ENCODE data around the gene KLK12. TPM values are rescaled to one million over a fixed set of nuclear protein-coding genes. Genes with fewer than 3 reads are reported as not detected.

The KLK12 gene
- total RNA-seq, 4 donors from 2014 or later: not detected

DNA sequence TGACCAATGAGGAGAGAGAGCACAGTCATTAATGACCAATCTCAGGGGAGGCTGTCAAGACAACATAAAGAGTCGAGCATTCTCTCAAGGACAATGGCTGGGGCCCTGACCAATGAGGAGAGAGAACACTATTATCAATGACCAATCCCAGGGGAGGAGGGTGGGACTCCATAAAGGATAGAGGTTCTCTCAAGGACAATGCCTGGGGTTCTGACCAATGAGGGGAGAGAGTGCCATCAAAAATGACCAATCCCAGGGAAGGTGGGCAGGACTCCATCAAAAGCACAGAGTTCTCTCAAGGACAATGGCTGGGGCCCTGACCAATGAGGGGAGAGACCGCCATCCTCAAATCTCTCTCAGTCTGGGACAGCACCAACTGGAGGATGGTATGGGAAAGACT is 5.1 kb downstream of the KLK12 start:
- Histone ChIP-seq H3K36me3 (no peaks in the 10 kb centered on the region), H3K4me3 (no peak overlapping the region), H3K27me3 (peaks cover 0 to 77% (median 7%) of the 10 kb centered on the region in 4 donors), H3K9me3 (no peaks in the 10 kb centered on the region), H3K4me1 (no peaks in the 10 kb centered on the region), H3K27ac (replicated peaks in 1 of 4) (no peak overlapping the region)
- intact Hi-C loops (cut with DNase I): no loop called here
- DNase-seq (ENCODE audit: extremely low spot score): no peak
- TF ChIP-seq POLR2AphosphoS5 (IDR thresholded peaks at IDR 0.05) (no peak), CTCF (IDR thresholded peaks at IDR 0.05) (no peak), POLR2A (IDR thresholded peaks at IDR 0.05; ENCODE audit: low read depth) (no peak), EP300 (IDR thresholded peaks at IDR 0.05) (no peak)
- WGBS: 93% methylated on average over 2 of the region's 2 CpGs

DNA sequence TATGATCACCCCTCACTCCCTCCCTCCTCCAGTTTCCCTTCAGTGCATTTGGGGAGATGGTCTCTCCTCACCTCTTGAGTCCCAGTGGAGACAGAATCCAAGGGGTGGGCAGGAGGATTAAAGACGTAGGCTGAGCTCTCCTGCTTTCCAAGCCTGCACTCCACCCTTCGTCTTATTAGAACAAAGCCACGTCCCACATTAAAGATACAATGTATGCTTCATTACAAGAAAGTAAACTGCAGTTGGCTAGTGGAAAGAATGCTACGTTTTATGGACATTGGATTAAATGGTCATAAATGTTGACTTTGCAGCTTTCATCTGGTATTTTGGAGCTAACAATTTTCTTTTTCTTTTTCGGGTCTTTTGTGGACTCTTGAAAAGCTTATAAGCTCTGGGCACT is 6.9 kb downstream of the KLK12 start:
- no peak overlapping the region for H3K27ac ChIP-seq (replicated peaks in 1 of 4)
- H3K9me3 ChIP-seq: no peaks in the 10 kb centered on the region
- no peak for TF ChIP-seq CTCF (IDR thresholded peaks at IDR 0.05)
- no peak for TF ChIP-seq EP300 (IDR thresholded peaks at IDR 0.05)
- no peak for TF ChIP-seq POLR2A (IDR thresholded peaks at IDR 0.05; ENCODE audit: low read depth)
- TF ChIP-seq POLR2AphosphoS5 (IDR thresholded peaks at IDR 0.05): no peak
- no peak overlapping the region for H3K4me3 ChIP-seq
- intact Hi-C loops (cut with DNase I): no loop called here
- H3K4me1 ChIP-seq: no peaks in the 10 kb centered on the region
- WGBS: 56% methylated on average over 5 of the region's 5 CpGs
- no peak for DNase-seq (ENCODE audit: extremely low spot score)
- H3K27me3 ChIP-seq: peaks cover 0 to 81% (median 10%) of the 10 kb centered on the region in 4 donors
- no peaks in the 10 kb centered on the region for H3K36me3 ChIP-seq

DNA sequence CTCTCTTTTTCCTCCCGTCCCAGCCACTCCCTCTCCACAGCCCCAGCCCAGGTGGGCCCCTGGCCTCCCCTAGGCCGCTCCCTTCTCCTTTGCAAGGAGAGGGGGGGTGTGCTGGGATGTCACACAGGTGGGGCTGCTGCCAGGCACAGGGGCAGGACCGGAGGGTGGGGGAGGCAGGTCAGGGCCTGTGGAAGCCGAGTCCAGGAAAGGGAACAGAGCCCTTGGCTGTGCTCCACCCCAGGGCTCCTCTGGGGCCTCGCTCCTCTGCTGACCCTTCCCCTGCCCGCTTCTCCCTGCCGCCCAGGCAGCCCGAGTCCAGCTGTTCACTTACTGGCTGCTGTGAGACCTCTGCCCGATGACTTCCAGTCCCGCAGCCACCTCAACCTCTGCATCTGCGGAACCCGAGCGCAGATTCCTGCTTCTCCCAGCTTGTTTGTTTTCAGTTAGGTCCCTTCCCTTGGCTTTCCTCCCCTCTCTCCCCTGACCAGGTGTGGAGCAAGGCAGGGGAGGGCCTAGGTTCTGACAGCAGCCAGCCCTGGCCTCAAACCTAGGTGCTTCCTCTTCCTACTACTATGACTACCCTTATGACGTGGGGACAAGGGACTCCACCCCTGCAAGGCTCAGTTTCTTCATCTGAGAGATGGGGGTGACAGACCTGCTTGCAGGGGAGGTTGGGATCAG is 7.5 kb downstream of the KLK12 start:
- peaks cover 0 to 82% (median 10%) of the 10 kb centered on the region in 4 donors for H3K27me3 ChIP-seq
- TF ChIP-seq POLR2A (IDR thresholded peaks at IDR 0.05; ENCODE audit: low read depth): no peak
- TF ChIP-seq POLR2AphosphoS5 (IDR thresholded peaks at IDR 0.05): no peak
- TF ChIP-seq EP300 (IDR thresholded peaks at IDR 0.05): no peak
- TF ChIP-seq CTCF (IDR thresholded peaks at IDR 0.05): no peak
- no peaks in the 10 kb centered on the region for H3K36me3 ChIP-seq
- H3K27ac ChIP-seq (replicated peaks in 1 of 4): no peak overlapping the region
- H3K4me3 ChIP-seq: no peak overlapping the region
- WGBS: 35% methylated on average over 14 of the region's 14 CpGs
- no peaks in the 10 kb centered on the region for H3K9me3 ChIP-seq
- intact Hi-C loops (cut with DNase I): no loop called here
- no peaks in the 10 kb centered on the region for H3K4me1 ChIP-seq
- no peak for DNase-seq (ENCODE audit: extremely low spot score)

- Histone ChIP-seq H3K4me1 (no peaks in the 10 kb centered on the region), H3K27me3 (peaks cover 0 to 86% (median 10%) of the 10 kb centered on the region in 4 donors), H3K27ac (replicated peaks in 1 of 4) (no peak within 1 kb of the TSS), H3K4me3 (no peak within 1 kb of the TSS), H3K36me3 (no peaks in the 10 kb centered on the region), H3K9me3 (no peaks in the 10 kb centered on the region)
- TF ChIP-seq POLR2AphosphoS5 (IDR thresholded peaks at IDR 0.05) (no peak), CTCF (IDR thresholded peaks at IDR 0.05) (no peak), EP300 (IDR thresholded peaks at IDR 0.05) (no peak), POLR2A (IDR thresholded peaks at IDR 0.05; ENCODE audit: low read depth) (no peak)
- DNase-seq (ENCODE audit: extremely low spot score): no peak
- intact Hi-C loops (cut with DNase I): no loop called here
- 80% methylated on average over 6 of the region's 11 CpGs for WGBS
These were observed 8.3 kb downstream of the KLK12 start, which contains the start of gene KLK11 for GRCh38 chr19:51026554-51026831. Gene KLK11, minus strand, starts transcription at chr19:51026616. Its CDS starts 985 bp downstream, at chr19:51025631.

Measured in esophagus muscularis mucosa (tissue), 4 donors.